Fibroblast of gingiva (primary cell): Measurements from ENCODE around the gene SERINC5.

ENCODE experiments used
- DNase-seq: peaks from one replicate; pipeline ENCODE4 v3.0.0-alpha.2; 2011; ENCODE audit warnings: low read depth

Gene SERINC5

DNA sequence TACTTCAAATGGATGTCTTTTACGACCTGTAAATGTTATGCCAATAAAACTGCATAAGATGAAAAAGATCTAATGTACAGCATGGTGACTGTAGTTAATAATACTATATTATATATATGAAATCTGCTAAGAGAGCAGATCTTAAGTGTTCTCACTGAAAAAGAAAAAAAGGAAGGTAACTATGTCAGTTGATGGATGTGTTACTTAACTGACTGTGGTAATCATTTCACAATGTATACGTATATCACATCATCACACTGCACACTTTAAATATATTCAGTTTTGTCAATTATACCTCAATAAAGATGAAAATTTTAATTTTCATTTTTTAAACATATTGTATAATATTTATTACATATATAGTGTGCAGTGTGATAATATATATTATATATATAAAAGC is 188.8 kb downstream of the SERINC5 start:
- no peak for DNase-seq

DNA sequence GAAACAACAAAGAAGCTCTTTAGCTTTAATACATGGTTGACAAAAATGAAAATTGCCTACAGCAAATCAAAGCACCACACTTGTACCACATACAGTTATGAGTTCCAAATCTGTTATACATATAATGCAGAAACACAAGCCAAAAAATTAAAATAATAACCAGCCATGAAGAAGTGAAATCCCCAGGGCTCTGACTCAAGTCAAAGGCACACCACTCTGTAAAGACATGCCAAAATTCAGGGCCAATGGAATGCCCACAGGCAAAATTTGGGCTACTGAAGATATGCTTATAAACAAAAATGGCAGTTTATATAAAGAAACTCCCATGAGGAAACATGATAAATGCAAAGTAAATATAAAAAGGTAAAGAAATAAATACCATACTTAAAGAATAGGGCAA is 191.7 kb downstream of the SERINC5 start:
- DNase-seq: peak; percentile 82
